ENCODE data around the gene MAST2. TPM values are rescaled to one million over a fixed set of nuclear protein-coding genes. Genes with fewer than 3 reads are reported as not detected.

Gene MAST2
- total RNA-seq, 1 donor from 2014 or later: 18.7 TPM

DNA sequence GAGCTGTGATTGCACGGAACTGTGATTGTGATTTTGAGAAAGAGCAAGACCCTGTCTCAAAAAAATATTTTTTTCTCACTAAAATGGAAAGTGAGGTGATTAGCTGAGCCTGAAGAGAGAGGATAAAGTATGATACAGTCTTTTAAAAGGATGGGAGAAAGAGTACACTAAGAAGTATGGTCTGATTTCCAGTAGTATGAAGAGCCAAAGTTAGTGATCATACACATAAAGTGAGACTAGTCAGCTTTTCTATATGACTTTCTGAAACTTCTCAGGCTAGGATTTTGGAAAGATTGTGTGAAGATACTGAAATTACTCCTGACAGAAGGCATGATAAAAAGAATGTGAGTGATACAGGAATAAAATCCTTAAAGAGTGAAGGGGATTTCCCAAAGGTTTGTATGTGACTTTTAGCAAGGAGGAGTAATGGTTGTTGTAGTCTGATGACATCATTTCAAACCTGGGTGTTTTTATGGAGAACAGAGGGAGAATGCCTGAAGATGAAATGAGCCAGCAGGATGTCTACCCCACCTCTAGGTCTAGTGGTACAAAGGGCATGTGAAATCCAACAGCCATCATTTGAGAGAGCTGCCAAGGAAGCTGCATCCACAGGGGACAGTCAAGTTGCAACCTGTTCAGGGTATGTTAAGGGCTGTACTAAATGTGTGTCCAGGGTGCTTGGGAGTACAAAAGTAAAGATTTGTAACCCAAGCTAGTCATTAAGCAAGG lies 171.3 kb downstream of the MAST2 start:
- no peak for DNase-seq (ENCODE audit: low read depth, low spot score)

DNA sequence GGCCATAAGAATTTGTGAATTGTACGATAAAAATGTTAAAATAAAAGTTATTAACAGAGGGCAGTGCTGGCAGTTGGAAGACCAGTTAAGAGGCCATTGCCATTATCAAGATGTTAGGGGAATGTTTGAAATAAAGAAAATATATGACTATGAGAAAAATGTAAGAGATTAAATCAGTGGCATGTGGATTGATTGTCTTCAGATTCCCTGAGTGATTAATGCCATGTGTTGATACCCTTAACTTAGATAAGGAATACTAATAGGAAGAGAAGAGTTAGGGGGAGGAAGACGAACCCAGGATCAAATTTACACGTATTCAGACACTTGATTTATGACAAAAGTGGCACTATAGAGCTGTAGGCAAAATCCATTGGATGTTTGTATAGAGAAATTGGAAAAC lies 173.2 kb downstream of the MAST2 start:
- no peak for DNase-seq (ENCODE audit: low read depth, low spot score)

DNA sequence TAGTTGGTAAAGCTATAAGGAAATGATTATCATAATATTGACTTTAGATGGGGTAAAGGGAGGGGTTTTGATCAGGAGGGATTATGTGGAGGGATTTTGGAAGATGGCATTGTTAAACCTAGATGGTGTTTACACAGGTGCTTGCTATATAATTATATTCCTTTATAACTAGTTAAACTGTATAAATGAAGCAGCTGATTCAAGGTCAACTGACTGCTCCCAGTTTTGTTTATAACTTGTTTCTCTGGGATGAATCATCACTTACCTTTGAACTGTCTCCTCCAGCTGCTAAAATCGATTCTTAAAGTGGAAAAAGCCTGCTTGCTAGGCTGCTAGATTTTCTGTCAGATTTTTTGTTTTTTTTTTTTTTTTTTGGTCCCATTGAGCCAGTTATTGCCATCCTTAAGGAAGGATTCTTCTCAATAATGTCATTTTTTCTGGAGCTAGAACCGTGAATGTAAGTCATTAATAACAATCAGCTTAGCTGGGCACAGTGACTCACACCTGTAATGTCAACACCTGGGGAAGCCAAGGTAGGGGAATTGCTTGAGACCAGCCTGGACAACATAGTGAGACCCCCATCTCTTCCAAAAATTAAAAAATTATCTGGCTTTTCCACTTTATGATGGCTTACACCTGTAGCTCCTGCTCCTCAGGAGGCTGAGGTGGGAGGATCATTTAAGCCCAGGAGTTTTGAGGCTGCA lies 175.8 kb downstream of the MAST2 start:
- no peak for DNase-seq (ENCODE audit: low read depth, low spot score)

DNA sequence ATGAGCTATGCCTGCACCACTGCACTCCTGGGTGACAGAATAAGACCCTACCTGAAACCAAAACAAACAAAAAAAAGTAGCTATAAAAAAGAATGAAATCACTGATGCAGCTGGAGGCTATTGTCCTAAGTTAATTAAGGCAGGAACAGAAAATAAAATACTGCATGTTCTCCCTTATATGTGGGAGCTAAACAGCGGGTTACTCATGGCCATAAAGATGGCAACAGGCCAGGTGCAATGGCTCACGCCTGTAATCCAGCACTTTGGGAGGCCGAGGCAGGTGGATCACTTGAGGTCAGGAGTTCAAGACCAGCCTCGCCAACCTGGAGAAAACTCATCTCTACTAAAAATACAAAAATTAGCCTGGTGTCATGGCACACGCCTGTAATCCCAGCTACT lies 176.4 kb downstream of the MAST2 start:
- no peak for DNase-seq (ENCODE audit: low read depth, low spot score)

DNA sequence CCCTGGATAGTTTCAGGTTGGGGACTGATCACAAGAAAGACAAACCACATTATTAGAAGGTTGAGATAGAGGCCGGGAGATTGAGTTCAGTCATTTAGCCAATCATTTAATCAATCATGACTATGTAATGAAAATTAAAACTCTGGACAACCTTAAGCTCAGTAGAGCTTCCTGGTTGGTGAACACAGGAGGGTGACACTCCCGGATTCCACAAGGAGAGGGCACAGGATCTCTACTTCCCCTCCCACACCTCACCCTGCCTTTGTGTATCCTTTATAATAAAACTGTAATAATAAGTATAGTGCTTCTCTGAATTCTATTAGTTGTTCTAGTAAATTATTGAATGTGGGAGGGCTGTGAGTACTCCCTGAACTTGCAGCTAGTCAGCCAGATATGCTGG lies 178.9 kb downstream of the MAST2 start:
- DNase-seq (ENCODE audit: low read depth, low spot score): no peak

DNA sequence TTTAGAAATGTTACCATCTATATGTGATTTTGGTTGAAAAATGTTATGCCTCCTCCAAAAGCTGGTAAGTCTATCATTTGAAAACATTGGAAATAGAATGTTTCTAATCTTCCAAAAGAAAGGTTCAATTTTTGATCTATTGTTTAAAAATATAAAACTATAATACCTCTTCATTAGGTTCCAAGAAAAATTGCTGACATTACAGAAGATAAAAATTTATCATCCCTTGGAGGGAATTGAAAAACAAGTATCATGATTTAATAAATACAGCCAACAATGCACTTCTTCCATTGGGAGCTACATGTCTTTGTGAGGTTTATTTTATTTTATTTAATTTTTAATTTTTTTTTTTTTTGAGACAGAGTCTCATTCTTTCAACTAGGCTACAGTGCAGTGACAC lies 180.6 kb downstream of the MAST2 start:
- DNase-seq (ENCODE audit: low read depth, low spot score): no peak

DNA sequence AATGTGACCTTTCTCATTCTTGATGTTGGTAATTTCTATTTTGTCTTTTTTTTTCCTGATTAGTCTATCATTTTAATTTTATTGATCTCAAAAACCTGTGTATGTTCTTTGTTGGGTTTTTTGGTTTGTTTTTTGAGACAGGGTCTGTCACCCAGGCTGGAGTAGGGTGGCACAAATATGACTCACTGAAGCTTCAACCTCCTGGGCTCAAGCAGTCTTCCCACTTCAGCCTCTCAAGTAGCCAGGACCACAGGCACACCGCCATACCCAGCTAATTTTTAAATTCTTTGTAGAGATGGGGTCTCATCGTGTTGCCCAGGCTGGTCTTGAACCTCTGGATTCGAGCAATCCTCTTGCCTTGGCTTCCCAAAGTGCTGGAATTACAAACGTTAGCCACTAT lies 183.8 kb downstream of the MAST2 start:
- no peak for DNase-seq (ENCODE audit: low read depth, low spot score)

DNA sequence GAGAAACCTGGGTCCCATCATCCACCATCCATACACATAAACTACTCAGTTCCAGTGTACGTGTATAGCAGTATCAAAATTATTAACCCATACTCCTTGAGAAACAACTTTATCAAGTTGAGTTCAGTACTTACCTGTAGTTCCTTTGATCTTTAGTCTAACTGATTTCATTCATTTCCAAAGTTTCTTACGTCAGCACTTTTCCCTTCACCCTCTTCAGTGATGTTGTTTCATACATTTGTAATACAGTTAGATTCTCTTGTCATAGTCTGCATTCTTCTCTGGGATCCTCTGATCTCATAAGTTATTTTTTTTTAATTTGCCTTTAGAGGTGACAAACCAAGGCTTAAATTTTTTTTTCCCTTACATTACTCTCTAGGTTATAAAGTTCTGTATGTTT lies 185.8 kb downstream of the MAST2 start:
- DNase-seq (ENCODE audit: low read depth, low spot score): no peak

DNA sequence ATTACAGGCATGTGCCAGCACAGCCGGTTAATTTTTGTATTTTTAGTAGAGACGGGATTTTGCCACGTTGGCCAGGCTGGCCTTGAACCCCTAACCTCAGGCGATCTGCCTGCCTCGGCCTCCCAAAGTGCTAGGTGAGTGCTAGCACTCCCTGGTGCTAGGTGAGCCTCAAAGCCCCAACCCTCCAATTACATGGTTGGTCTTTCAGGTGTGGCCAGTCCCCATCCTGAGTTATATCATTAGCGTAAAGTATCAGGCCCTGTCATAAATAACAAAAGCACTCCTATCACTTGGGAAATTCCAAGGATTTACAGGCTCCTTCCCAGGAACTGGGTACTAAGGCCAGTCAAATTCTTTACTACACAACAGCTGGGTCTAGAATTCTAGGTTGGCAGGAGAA lies 191.0 kb downstream of the MAST2 start:
- DNase-seq (ENCODE audit: low read depth, low spot score): no peak

DNA sequence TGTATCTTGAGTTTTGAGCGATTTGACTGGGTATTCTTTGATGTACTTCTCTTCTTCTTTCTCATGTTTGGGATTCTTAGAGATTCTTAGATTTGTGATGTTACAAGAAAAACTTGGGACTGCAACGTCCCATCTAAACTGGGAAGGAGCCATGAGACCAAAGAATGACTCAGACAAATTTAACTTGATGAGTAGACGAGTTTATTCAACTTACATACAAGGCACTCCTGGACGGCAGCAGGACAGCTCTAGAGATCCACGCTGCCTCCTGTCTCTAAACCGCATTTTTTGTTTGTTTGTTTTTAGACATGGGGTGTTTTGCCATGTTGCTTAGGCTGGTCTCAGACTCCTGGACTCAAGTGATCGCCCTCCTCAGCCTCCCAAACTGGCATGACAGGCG lies 191.9 kb downstream of the MAST2 start:
- no peak for DNase-seq (ENCODE audit: low read depth, low spot score)

DNA sequence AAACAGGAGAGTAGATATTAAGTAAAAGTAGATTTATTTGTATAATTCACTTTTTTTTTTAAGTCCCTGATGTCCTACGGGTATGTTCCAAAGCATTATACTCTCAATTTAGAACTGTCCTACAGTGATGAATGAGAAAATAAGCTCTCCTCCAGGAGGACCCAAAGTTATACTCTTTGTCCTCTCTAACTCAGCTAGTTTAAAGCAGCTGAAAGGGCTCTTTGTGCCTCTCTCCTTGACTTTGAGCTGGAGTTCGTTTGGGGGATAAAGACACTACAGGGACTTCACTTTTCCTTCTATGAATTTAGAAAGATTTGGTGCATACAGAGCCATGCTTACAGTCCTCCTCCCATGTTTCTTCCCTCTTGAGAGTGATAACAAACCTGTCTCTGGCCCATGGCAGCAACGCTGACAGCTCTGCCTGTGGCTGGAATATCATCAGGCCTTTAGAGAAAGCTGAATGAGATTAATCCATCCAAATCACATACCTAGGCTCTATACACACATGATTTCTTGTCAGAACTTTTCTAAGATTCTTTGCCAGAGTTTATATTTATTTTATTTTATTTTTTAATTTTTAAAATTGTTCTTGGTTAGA lies 194.7 kb downstream of the MAST2 start:
- no peak for DNase-seq (ENCODE audit: low read depth, low spot score)

DNA sequence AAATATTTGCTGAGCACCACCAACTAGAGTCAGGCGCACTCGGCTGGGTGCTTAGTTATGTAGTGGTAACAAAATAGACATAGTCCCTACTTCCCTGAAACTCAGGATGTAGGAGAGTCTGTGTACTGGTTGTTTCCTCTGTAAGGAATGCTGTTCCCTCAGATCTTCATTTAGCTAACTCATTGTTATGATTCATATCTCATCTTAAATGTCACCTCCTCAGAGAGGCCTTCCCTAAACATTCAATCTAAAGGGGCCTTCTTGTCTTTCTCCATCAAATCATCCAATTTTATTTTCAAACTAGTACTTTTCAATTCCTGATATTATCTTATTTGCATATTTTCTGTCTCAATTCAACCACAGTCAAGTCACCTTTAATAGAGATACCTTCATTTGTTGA lies 196.1 kb downstream of the MAST2 start:
- DNase-seq (ENCODE audit: low read depth, low spot score): no peak

DNA sequence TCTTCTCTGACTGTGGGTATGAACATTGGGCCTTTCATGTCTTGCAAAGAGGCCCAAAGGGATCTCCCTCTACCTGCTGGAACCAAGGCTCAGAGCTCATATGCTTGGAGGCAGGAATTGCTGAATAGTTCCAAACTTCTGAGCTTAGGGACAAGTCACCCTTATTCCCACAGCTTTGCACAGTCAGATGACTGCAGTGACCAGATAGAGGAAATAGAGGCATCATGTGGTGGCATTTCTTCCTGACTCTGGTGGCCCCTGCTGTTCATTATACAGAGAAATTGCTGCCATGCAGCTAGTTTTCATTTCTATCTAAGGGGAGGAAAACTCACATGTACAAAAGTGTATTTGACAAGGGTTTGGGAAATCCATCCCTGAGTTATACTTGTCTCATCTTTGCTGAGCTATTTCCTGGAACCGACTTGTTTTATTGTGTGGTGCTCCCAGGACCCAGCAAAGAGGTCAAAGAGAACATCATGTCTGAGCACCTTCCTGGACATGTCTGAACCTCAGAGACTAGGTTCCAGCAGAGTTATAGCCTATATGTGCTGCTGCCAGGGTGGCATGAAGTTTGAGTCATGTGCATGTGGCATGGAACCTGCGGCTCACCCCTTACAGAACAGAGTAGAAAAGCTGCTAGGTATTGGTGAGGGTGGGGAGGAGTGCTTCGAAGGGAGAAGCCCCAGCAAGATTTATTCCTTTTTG lies 197.8 kb downstream of the MAST2 start:
- DNase-seq (ENCODE audit: low read depth, low spot score): no peak

DNA sequence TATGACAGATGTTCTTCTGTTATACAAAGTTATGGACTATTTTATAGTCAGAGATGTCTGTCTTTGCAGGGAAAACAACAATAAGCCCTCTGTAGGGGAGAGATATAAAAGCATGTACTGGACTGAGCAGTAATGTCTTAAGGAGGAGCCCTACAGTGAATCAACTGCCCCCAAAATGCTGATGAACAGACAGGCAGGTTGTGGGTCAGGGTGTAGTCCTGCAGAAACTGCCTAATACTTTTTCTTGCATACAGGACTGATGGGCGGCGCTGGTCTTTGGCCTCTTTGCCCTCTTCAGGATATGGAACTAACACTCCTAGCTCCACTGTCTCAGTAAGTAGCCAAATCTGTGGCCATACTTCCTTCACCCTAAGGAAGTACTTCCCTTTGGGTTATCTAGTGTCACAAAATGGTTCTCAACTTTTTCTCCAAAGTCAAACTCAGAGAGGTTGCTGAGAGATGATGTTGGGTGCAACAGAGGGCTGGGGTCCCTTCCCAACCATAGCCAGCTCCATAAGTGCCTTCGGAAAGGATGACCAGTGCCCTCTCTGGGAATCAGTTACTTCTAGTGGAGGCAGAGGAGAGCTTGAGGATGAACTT lies 199.2 kb downstream of the MAST2 start:
- DNase-seq (ENCODE audit: low read depth, low spot score): no peak

DNA sequence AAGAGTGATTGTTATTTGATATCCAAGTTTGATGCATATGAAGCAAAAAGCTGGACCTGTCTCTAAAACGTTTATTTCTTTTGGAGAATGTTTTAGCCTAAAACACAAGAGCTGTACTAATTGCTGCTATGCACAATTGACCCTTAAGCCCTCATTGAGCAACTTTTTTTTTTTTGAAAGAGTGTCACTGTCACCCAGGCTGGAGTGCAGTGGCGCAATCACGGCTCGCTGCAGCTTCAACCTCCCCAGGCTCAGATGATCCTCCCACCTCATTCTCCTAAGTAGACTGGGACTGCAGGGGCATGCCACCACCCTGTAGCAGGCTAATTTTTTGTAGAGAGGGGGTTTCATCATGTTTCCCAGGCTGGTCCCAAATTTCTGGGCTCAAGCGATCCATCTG lies 199.9 kb downstream of the MAST2 start:
- no peak for DNase-seq (ENCODE audit: low read depth, low spot score)

DNA sequence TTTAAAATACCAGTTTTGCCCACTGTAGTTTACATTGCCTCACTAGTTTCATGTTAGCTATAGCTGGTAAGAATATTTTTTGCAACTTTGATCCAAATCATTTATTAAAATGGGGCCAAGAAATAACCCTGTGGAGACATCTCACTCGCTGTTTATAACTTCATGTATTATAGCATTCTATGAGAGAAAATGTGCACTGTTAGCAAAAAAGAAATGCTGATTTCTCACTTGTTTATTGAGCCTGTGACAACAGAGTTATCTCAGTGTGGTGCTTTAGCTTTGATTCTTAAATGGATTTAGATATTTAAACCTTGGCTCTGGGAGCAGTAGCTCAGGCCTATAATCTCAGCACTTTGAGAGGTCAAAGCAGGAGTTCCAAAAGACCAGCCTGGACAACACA lies 201.1 kb downstream of the MAST2 start:
- DNase-seq (ENCODE audit: low read depth, low spot score): no peak

DNA sequence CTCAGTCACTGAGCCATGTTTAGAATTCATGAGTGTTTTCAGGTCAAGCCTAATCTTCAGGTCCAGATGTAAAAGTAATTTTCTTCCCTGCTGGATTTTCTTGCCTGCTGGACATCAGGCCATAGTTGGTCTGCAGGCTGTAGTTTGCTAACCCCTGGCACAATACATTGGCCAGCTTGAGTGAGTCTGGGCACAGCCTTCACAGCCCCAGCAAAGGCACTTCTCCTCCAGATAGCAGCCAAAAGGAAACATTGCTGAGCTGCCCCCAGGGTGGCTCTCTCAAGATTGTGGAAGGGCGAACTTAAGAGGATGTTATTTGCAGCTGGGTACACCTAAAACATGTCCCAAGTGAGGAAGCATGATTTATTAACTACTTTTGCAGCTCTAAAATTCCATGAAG lies 202.2 kb downstream of the MAST2 start:
- no peak for DNase-seq (ENCODE audit: low read depth, low spot score)

DNA sequence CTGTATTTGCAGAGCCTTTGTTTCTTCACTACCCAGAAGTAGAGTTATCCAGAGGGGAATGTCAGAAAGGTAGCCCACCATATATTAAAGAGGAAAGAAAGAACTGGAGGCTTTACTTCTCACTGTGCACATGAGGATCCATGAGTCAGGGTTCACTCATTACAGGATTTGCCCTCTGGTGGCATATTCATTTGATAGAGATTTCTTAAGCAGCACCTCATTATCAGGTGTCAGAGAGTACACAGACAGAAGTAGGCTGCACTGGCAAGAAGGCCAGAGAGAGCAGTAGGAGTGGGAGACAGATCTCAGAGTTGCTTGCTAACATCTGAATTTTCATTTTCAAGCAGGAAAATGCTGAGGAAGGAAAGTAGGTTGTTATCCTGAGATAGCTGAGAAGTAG lies 205.2 kb downstream of the MAST2 start:
- DNase-seq (ENCODE audit: low read depth, low spot score): no peak

DNA sequence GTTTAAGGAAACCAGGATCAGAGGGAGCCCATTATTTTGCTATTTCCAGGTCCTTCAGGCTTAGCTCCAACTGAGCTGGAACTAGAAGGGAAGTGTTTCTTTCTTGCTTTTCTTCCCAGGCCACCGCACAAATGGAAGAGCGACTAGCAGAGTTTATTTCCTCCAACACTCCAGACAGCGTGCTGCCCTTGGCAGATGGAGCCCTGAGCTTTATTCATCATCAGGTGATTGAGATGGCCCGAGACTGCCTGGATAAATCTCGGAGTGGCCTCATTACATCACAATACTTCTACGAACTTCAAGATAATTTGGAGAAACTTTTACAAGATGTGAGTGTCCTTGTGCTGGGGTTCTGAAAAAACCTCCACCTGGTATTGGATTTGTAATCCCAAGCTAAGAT lies 207.2 kb downstream of the MAST2 start:
- DNase-seq (ENCODE audit: low read depth, low spot score): no peak

DNA sequence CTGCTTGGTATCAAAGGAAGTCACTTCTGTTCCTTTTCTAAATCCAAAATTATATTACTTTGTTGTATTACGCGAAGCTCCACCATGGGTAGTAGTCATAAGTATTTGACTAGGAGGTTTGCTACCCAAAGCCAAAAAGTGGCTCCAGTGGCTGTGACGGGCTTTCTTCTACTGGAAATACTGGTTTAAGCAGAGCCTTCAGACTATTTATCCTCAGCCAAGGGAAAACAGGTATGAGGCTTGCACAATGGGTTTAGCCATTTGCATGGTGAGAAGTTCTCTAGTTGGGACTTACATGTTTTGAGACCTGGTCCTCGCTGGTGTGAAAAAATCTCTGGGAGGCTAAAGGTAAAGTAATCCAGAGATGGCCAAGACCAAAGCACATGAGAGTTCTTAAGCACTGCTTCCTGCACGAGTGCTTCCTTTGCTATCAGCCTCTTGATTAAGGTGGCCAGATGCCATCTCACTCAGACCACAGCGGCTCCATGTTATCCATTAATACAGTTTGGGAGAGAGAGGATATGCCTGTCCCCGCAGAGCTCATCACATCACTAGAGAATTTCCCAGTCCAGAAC lies 207.8 kb downstream of the MAST2 start:
- no peak for DNase-seq (ENCODE audit: low read depth, low spot score)

DNA sequence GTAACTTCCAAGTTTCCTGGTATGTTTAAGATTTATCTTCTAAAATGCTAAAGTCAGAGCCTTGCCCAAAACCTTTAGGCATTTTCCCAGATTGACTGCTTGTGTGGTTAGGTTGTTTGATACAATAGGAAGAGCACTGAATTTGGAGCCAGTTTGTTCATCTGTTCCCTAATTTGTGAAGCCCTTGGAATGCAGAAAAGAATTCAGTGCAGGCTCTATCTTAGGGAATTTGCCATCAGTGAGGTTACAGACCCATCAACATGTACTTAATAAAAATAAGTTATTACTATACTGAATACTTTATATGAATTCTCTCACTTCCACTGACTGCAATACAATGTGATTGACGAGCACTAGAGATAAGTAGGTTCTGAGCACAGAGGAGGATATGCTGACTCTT lies 208.8 kb downstream of the MAST2 start:
- no peak for DNase-seq (ENCODE audit: low read depth, low spot score)

DNA sequence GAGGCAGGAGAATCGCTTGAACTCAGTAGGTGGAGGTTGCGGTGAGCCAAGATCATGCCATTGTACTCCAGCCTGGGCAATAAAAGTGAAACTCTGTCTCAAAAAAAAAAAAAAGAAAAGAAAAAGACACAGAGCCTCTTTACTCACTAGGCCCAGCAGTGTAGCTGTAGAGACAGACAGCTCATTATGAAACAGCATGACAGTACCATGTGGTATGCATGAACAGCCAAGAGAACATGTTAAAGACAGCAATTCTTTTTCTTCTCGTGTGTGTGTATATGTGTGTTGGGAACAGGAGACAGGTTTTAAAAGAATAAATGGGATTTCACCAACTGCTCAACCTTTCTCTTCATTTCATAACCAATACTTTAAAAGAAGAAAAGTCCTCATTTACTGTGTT lies 210.2 kb downstream of the MAST2 start:
- DNase-seq (ENCODE audit: low read depth, low spot score): no peak

Data from pulmonary artery endothelial cell (primary cell).